Measurements from ENCODE around the gene S100Z. TPM values are rescaled to one million over a fixed set of nuclear protein-coding genes. Genes with fewer than 3 reads are reported as not detected.

The S100Z gene
- total and polyA plus RNA-seq, 2 of the 8 experiments (the other 6 are each of a cell fraction or from before 2014, with no cell fraction given) = 0.30 TPM; not detected in 1

GRCh38 chr5:76818844-76819831 lies 30.7 kb upstream of the S100Z start, which contains the start of gene F2RL1 (continued):
- peak; percentile 24 for TF ChIP-seq NANOG (IDR thresholded peaks at IDR 0.05; ENCODE audit: insufficient read depth, low read depth, low read length, poor library complexity, severe bottlenecking)
- TF ChIP-seq ASH2L (IDR thresholded peaks at IDR 0.05; ENCODE audit: low read length) = peak; percentile 74
- TF ChIP-seq SP2 (IDR thresholded peaks at IDR 0.05; ENCODE audit: low read length) = no peak
- 0 out of 2 replicates have a peak, but pooled peaks have one; percentile 50 for TF ChIP-seq POU5F1 (IDR thresholded peaks at IDR 0.05; ENCODE audit: low read depth, low read length)
- TF ChIP-seq TCF12 (IDR thresholded peaks at IDR 0.05; ENCODE audit: low read depth, low read length) = peak; percentile 64; the same call in 1 of the 2 replicates
- no peak for TF ChIP-seq HDAC6 (IDR thresholded peaks at IDR 0.05; ENCODE audit: low read depth, low read length)
- TF ChIP-seq TBP (IDR thresholded peaks at IDR 0.05; ENCODE audit: low read depth, low read length) = peak; percentile 81; the same call in 1 of the 2 replicates
- no peak for TF ChIP-seq CBX8 (IDR thresholded peaks at IDR 0.05; ENCODE audit: borderline replicate concordance, low read depth, low read length)
- no peak for TF ChIP-seq JUND (IDR thresholded peaks at IDR 0.05; ENCODE audit: low read length)
- TF ChIP-seq TAF1 (IDR thresholded peaks at IDR 0.05; ENCODE audit: low read depth, low read length) = peak; percentile 84
- TF ChIP-seq GABPA (IDR thresholded peaks at IDR 0.05; ENCODE audit: borderline replicate concordance, insufficient read depth, low read length) = peak; percentile 14; the same call in 1 of the 2 replicates
- TF ChIP-seq SUZ12 (IDR thresholded peaks at IDR 0.05; ENCODE audit: low read length) = 0 out of 2 replicates have a peak, but pooled peaks have one; percentile 21
- TF ChIP-seq SRF (IDR thresholded peaks at IDR 0.05; ENCODE audit: low read depth, low read length) = no peak
- peak; percentile 48; the same call in 1 of the 2 replicates for TF ChIP-seq EGR1 (IDR thresholded peaks at IDR 0.05; ENCODE audit: borderline replicate concordance, low read depth, low read length)
- TF ChIP-seq CTBP2 (IDR thresholded peaks at IDR 0.05; ENCODE audit: borderline replicate concordance, insufficient read depth, insufficient read length, low read length) = no peak
- TF ChIP-seq RFX5 (IDR thresholded peaks at IDR 0.05; ENCODE audit: borderline replicate concordance, low read depth, low read length) = no peak
- TF ChIP-seq TEAD4 (IDR thresholded peaks at IDR 0.05; ENCODE audit: low read depth, low read length) = peak; percentile 45; the same call in 1 of the 2 replicates
- 0 out of 2 replicates have a peak, but pooled peaks have one; percentile 8 for TF ChIP-seq KDM1A (IDR thresholded peaks at IDR 0.05; ENCODE audit: borderline replicate concordance, low read length)
- TF ChIP-seq, protein P1, sequence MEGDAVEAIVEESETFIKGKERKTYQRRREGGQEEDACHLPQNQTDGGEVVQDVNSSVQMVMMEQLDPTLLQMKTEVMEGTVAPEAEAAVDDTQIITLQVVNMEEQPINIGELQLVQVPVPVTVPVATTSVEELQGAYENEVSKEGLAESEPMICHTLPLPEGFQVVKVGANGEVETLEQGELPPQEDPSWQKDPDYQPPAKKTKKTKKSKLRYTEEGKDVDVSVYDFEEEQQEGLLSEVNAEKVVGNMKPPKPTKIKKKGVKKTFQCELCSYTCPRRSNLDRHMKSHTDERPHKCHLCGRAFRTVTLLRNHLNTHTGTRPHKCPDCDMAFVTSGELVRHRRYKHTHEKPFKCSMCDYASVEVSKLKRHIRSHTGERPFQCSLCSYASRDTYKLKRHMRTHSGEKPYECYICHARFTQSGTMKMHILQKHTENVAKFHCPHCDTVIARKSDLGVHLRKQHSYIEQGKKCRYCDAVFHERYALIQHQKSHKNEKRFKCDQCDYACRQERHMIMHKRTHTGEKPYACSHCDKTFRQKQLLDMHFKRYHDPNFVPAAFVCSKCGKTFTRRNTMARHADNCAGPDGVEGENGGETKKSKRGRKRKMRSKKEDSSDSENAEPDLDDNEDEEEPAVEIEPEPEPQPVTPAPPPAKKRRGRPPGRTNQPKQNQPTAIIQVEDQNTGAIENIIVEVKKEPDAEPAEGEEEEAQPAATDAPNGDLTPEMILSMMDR (IDR thresholded peaks at IDR 0.05; ENCODE audit: control extremely low read depth in 1 of 3, insufficient read depth in 1 of 3, low read depth in 1 of 3, low read length in 3 of 3) = 0 out of 4 replicates have a peak, but pooled peaks of 1 of the 3 experiments have one; percentile 6
- 0 out of 2 replicates have a peak, but pooled peaks have one; percentile 49 for TF ChIP-seq RBBP5 (IDR thresholded peaks at IDR 0.05; ENCODE audit: borderline replicate concordance, low read depth, low read length)
